Erythroblast (primary cell): ENCODE data around the gene ANKMY1.
"Not testable (repeated sequence)": the region's sequence is repeated elsewhere in the genome, so short reads cannot be mapped to it uniquely, and the experiment has no call there.

Experiments
- GATA1 ChIP-seq: IDR thresholded peaks from 2 replicates; pipeline ENCODE4 v1.6.1; 2011; ENCODE audit warnings: low read depth, mild to moderate bottlenecking, control low read depth, low read length, moderate library complexity
- POLR2A ChIP-seq: IDR thresholded peaks from 2 replicates; pipeline ENCODE4 v1.6.1; 2011; ENCODE audit warnings: mild to moderate bottlenecking, low read length

DNA sequence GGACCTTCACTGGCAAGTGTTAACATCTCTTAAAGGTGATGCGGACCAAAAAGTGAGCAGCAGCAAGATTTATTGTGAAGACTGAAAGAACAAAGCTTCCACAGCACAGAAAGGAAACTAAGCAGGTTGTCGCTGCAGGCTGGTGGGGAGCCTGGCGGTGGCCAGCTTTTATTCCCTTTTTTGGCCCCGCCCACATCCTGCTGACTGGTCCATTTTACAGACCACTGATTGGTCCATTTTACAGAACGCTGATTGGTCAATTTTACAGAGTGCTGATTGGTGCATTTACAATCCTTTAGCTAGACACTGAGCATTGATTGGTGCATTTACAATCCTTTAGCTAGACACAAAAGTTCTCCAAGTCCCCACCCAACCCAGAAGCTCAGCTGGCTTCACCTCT lies 35.9 kb downstream of the ANKMY1 start:
- TF ChIP-seq POLR2A, GATA1: not testable (repeated sequence)
